Superior temporal gyrus (tissue), 1 donor: ENCODE results near the gene TP53I13.
"Not testable (repeated sequence)": the region's sequence is repeated elsewhere in the genome, so short reads cannot be mapped to it uniquely, and the experiment has no call there.

Experiments used
- DNase-seq: peaks from one replicate; pipeline ENCODE4 v3.0.0-alpha.2; 2016; ENCODE audit errors: extremely low spot score

TP53I13 gene

GRCh38 chr17:29568331-29569244, at the start of gene TP53I13:
TSS of gene TP53I13 (plus strand) at chr17:29568701. CDS start at chr17:29568759, 58 bp downstream.
- peak; percentile 74 for DNase-seq

- DNase-seq, result no peak
These were observed 43.8 kb upstream of the TP53I13 start for GRCh38 chr17:29524692-29525091.

- DNase-seq, result no peak
These were observed 42.2 kb upstream of the TP53I13 start for GRCh38 chr17:29526322-29526721.

GRCh38 chr17:29533976-29534375, 34.5 kb upstream of the TP53I13 start:
- DNase-seq, result peak; percentile 65

- no peak for DNase-seq
These were observed 24.4 kb upstream of the TP53I13 start for GRCh38 chr17:29544066-29544465.

- no peak for DNase-seq
These were observed 22.4 kb upstream of the TP53I13 start for GRCh38 chr17:29546085-29546484.

GRCh38 chr17:29546830-29547229, 21.7 kb upstream of the TP53I13 start:
- DNase-seq, result no peak

GRCh38 chr17:29549177-29549923, 19.2 kb upstream of the TP53I13 start:
- no peak for DNase-seq

GRCh38 chr17:29555840-29556239, 12.7 kb upstream of the TP53I13 start:
- DNase-seq, result no peak

- DNase-seq, result no peak
These were observed 11.3 kb upstream of the TP53I13 start for GRCh38 chr17:29557085-29557738.

GRCh38 chr17:29557739-29558116, 10.8 kb upstream of the TP53I13 start:
- DNase-seq, result no peak

GRCh38 chr17:29558139-29558538, 10.4 kb upstream of the TP53I13 start:
- DNase-seq, result not testable (repeated sequence)

GRCh38 chr17:29559640-29560039, 8.9 kb upstream of the TP53I13 start:
- DNase-seq, result no peak

GRCh38 chr17:29560316-29560715, 8.2 kb upstream of the TP53I13 start:
- DNase-seq, result no peak

- DNase-seq, result no peak
These were observed 6.7 kb upstream of the TP53I13 start for GRCh38 chr17:29561554-29562517.

- DNase-seq, result no peak
These were observed 5.9 kb upstream of the TP53I13 start for GRCh38 chr17:29562615-29563014.

- no peak for DNase-seq
These were observed 4.7 kb upstream of the TP53I13 start for GRCh38 chr17:29563816-29564215.

- DNase-seq, result no peak
These were observed 2.6 kb upstream of the TP53I13 start for GRCh38 chr17:29565643-29566472.

GRCh38 chr17:29566473-29567303, 1.8 kb upstream of the TP53I13 start, which contains the start of gene ABHD15:
TSS of gene ABHD15 (minus strand) at chr17:29567037. CDS start at chr17:29566966, 71 bp downstream.
- no peak for DNase-seq

GRCh38 chr17:29567304-29567553, 1.3 kb upstream of the TP53I13 start:
- no peak for DNase-seq
